Spleen (tissue), 11 donors: Measurements from ENCODE around the gene EDN3. TPM values are rescaled to one million over a fixed set of nuclear protein-coding genes. Genes with fewer than 3 reads are reported as not detected.

ENCODE experiments used
- DNase-seq: peaks from one replicate; pipeline ENCODE4 v3.0.0-alpha.2; 2020
- H3K27ac ChIP-seq, 8 donors: fragments of 200-600 bp; sonication (generic) in 7 of 8; 1 replicate in 4 of 8; 2 replicates in 4 of 8; pipeline versions ENCODE4 v1.5.0 to v1.8.0; 2016 to 2021; ENCODE audit warnings: inconsistent platforms in 4 of 8, mild to moderate bottlenecking in 4 of 8, moderate library complexity in 1 of 8
- H3K27me3 ChIP-seq, 7 donors: fragments of 200-600 bp; sonication (generic) in 6 of 7; replicated peaks in 1 of 7; 1 replicate in 4 of 7; 2 replicates in 3 of 7; pipeline versions ENCODE4 v1.5.0 to v1.8.0; 2016 to 2021; ENCODE audit warnings: inconsistent platforms in 3 of 7, mild to moderate bottlenecking in 1 of 7
- H3K36me3 ChIP-seq, 6 donors: fragments of 200-600 bp; sonication (generic) in 5 of 6; 1 replicate in 4 of 6; 2 replicates in 2 of 6; pipeline versions ENCODE4 v1.5.0 to v1.8.0; 2016 to 2021; ENCODE audit warnings: inconsistent platforms in 2 of 6
- H3K4me1 ChIP-seq, 6 donors: fragments of 200-600 bp; sonication (generic) in 5 of 6; 1 replicate in 3 of 6; 2 replicates in 3 of 6; pipeline versions ENCODE4 v1.5.0 to v1.8.0; 2016 to 2021; ENCODE audit warnings: inconsistent platforms in 3 of 6
- H3K4me3 ChIP-seq, 8 donors: fragments of 200-600 bp; sonication (generic) in 7 of 8; 1 replicate in 4 of 8; 2 replicates in 4 of 8; pipeline versions ENCODE4 v1.5.0 to v1.8.0; 2016 to 2021; ENCODE audit warnings: inconsistent platforms in 4 of 8, mild to moderate bottlenecking in 4 of 8, moderate library complexity in 2 of 8
- H3K9me3 ChIP-seq, 8 donors: fragments of 200-600 bp; sonication (generic) in 7 of 8; 1 replicate in 4 of 8; 2 replicates in 4 of 8; pipeline versions ENCODE4 v1.5.0 to v1.8.0; 2016 to 2021; ENCODE audit warnings: inconsistent platforms in 4 of 8
- CTCF ChIP-seq, 11 experiments: fragments of 200-600 bp in 7 of 11; fragments of 450-650 bp in 4 of 11; sonication (generic) in 4 of 11; IDR thresholded peaks in 8 of 11; conservative IDR thresholded peaks in 3 of 11; 1 replicate in 7 of 11; 2 replicates in 4 of 11; pipeline versions ENCODE4 v1.4.0 to v1.8.0; 2016 to 2021; ENCODE audit warnings: antibody characterized with exemption in 11 of 11, inconsistent platforms in 4 of 11, mild to moderate bottlenecking in 1 of 11
- POLR2A ChIP-seq, 3 donors: fragments of 450-650 bp; IDR thresholded peaks; one replicate each; pipeline ENCODE4 v1.5.1; 2017; ENCODE audit warnings: antibody characterized with exemption in 3 of 3, mild to moderate bottlenecking in 1 of 3
- POLR2AphosphoS5 ChIP-seq, 3 donors: sonication (generic); formaldehyde crosslinking; IDR thresholded peaks; one replicate each; pipeline ENCODE4 v1.5.1; 2017; ENCODE audit warnings: antibody characterized with exemption in 3 of 3
- WGBS, 5 donors: extraction: QIAGEN DNeasy Blood & Tissue Kit in 3 of 5; methylation state at CpG; one replicate each; pipeline versions ENCODE4 v1.1.5 to v1.1.7; 2013 to 2018; 5-methylcytosine and 5-hydroxymethylcytosine counted together
- intact Hi-C: fragments of 100-400 bp; cut with DNase I; formaldehyde crosslinking; loops from one replicate; pipeline ENCODE4 v1.15.0; 2023; ENCODE audit warnings: low total_unique reads
- polyA plus RNA-seq, 3 donors: library from polyadenylated mRNA; stranded (reverse); fragments of 200-250 nt; gene quantifications; one replicate each; pipeline ENCODE4 v1.2.1, GENCODE V29; 2013
- total RNA-seq, 7 donors: library from RNA; depleted of rRNA in 3 of 7; stranded (reverse); fragments of >200 nt in 3 of 7; fragmentation: NEBNext Ultra II Directional in 4 of 7; extraction: Animal tissue kit (Norgen Biotek cat#: 25700) in 4 of 7; gene quantifications; one replicate each; pipeline versions ENCODE4 v1.1.0 to v1.2.1, GENCODE V29; 2016 to 2021
- donor health status: healthy with polysubstance abuse.
- donor health status: DM: no; HTN: no; CAD: no; lungs with moderate emphysema.
- donor health status: DM: no; HTN: no; CAD: no.
- donor health status: Bipolar disorder and iron deficiency.
- donor health status: healthy.
- donor health status: DM: no; HTN: no; CAD: no.
- donor health status: DM: yes; HTN: yes; CAD: no.

EDN3 gene
- total and polyA plus RNA-seq, 10 donors: 1.6 to 13.6 (median 6.1) TPM

GRCh38 chr20:59323731-59324130 lies 23.3 kb downstream of the EDN3 start:
- no peaks in the 10 kb centered on the region for H3K36me3 ChIP-seq
- no peaks in the 10 kb centered on the region for H3K4me1 ChIP-seq
- 85 to 94% (median 91%) methylated on average over 5 of the region's 5 CpGs for WGBS, 5 donors
- H3K27me3 ChIP-seq: peaks cover 0 to 9% (median 0%) of the 10 kb centered on the region in 7 donors
- no peak for DNase-seq
- no peak for TF ChIP-seq CTCF (IDR thresholded peaks at IDR 0.05 in 8 of 11, conservative IDR thresholded peaks at IDR 0.05 in 3 of 11)
- no peak for TF ChIP-seq POLR2AphosphoS5 (IDR thresholded peaks at IDR 0.05)
- no peak for TF ChIP-seq POLR2A (IDR thresholded peaks at IDR 0.05)
- intact Hi-C loops: no loop called here
- H3K4me3 ChIP-seq: no peak overlapping the region
- H3K27ac ChIP-seq: no peak overlapping the region
- H3K9me3 ChIP-seq: no peaks in the 10 kb centered on the region

GRCh38 chr20:59324521-59325141 lies 24.2 kb downstream of the EDN3 start:
- TF ChIP-seq CTCF (IDR thresholded peaks at IDR 0.05 in 8 of 11, conservative IDR thresholded peaks at IDR 0.05 in 3 of 11) (no peak), POLR2A (IDR thresholded peaks at IDR 0.05) (no peak), POLR2AphosphoS5 (IDR thresholded peaks at IDR 0.05) (no peak)
- intact Hi-C loops: no loop called here
- no peak overlapping the region for H3K4me3 ChIP-seq
- H3K36me3 ChIP-seq: no peaks in the 10 kb centered on the region
- DNase-seq: no peak
- H3K9me3 ChIP-seq: no peaks in the 10 kb centered on the region
- WGBS, 5 donors: 73 to 79% (median 78%) methylated on average over 10 of the region's 10 CpGs
- no peaks in the 10 kb centered on the region for H3K4me1 ChIP-seq
- H3K27me3 ChIP-seq: peaks cover 0 to 10% (median 0%) of the 10 kb centered on the region in 7 donors
- no peak overlapping the region for H3K27ac ChIP-seq

- Histone ChIP-seq H3K4me1 (no peaks in the 10 kb centered on the region), H3K4me3 (no peak overlapping the region), H3K27me3 (peaks cover 0 to 12% (median 0%) of the 10 kb centered on the region in 7 donors), H3K36me3 (no peaks in the 10 kb centered on the region), H3K27ac (no peak overlapping the region), H3K9me3 (no peaks in the 10 kb centered on the region)
- 85 to 92% (median 88%) methylated on average over 10 of the region's 10 CpGs for WGBS, 5 donors
- no peak for DNase-seq
- intact Hi-C loops: no loop called here
- TF ChIP-seq POLR2A (IDR thresholded peaks at IDR 0.05): no peak
- TF ChIP-seq POLR2AphosphoS5 (IDR thresholded peaks at IDR 0.05): no peak
- TF ChIP-seq CTCF (IDR thresholded peaks at IDR 0.05 in 8 of 11, conservative IDR thresholded peaks at IDR 0.05 in 3 of 11): no peak
Observed at GRCh38 chr20:59325142-59325523, 24.7 kb downstream of the EDN3 start.

- H3K27me3 ChIP-seq: peaks cover 0 to 12% (median 0%) of the 10 kb centered on the region in 7 donors
Observed at GRCh38 chr20:59326188-59326587, 25.8 kb downstream of the EDN3 start.

More at GRCh38 chr20:59326188-59326587, 25.8 kb downstream of the EDN3 start:
- no peak for DNase-seq
- intact Hi-C loops: no loop called here
- TF ChIP-seq POLR2A (IDR thresholded peaks at IDR 0.05) (no peak), CTCF (IDR thresholded peaks at IDR 0.05 in 8 of 11, conservative IDR thresholded peaks at IDR 0.05 in 3 of 11) (no peak), POLR2AphosphoS5 (IDR thresholded peaks at IDR 0.05) (no peak)
- Histone ChIP-seq H3K4me1 (no peaks in the 10 kb centered on the region), H3K9me3 (no peaks in the 10 kb centered on the region), H3K27ac (no peak overlapping the region), H3K4me3 (no peak overlapping the region), H3K36me3 (no peaks in the 10 kb centered on the region)
- WGBS, 5 donors: 91 to 100% (median 97%) methylated on average over 2 of the region's 2 CpGs
